Skin of body (tissue), 2 donors: Measurements from ENCODE around the gene LAMB1. TPM values are rescaled to one million over a fixed set of nuclear protein-coding genes. Genes with fewer than 3 reads are reported as not detected.
A peak's percentile ranks its signal among the peaks of the same experiment; 100 is the strongest.
"Not testable (repeated sequence)": the region's sequence is repeated elsewhere in the genome, so short reads cannot be mapped to it uniquely, and the experiment has no call there.

ENCODE experiments used
- DNase-seq: peaks from one replicate; lab custom pipeline; 2025; lab: John Stamatoyannopoulos, UW
- total RNA-seq: library from RNA; depleted of rRNA; stranded (reverse); fragments of >200 nt; gene quantifications from one replicate; pipeline ENCODE4 v1.2.3, GENCODE V29; 2014

Gene LAMB1
- total RNA-seq, 1 donor from 2014 or later: 212 TPM

DNA sequence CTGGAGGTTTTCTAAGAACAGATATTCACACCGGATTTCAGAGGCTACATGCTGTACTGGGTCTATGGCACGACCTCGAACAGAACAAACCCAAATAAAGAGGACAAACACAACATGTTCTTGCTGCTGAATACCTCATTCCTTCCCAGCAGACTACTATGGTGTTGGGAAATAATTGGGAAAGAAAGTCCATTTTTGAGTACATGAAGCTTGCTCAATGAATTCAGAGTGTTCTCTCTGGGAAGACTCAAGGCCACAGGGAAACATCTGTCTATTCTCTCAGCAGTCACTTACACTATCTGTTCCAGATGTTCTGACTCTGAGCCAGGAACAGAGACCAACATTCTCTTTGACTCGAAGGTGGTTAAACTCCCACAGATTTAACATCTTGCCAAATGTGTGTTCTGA, 30.9 kb downstream of the LAMB1 start:
- DNase-seq: peak; percentile 96

DNA sequence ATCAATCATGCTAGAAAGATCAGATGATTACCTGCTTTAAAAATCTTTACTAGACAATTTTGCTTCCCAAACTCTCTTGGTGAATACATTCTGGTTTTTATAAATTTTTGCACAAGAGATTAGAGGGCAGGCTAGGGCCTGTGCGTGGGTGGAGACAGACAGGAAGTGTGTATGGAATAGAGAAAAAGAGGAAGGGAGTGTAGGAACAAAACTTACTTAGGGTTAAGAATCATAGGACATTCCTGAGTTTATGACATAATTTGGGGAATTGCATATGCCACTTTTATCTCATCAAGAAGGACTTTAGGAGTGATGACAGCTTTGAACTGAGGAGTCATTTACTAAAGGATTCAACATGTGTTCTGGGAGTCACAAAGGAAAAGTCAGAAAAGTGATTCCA, 31.3 kb downstream of the LAMB1 start:
- peak; percentile 94 for DNase-seq

GRCh38 chr7:107971100-107971499, 31.9 kb downstream of the LAMB1 start:
- no peak for DNase-seq

DNA sequence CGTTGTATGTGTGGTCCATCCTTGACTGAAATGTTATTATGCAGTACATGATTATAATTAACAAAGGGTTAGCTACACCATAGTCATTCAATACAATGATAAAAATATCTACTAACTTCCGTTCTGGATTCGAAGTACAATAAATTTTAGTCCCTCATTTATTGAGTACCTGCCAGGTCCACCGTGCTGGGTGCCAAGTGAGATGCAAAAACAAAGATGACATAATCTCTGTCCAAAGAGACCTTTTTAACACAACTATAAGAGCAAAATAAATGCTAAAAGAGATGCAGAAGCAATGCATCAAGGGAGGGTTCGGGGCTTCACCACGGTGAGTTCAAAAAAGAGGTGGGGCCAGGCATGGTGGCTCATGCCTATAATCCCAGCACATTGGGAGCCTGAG, 33.1 kb downstream of the LAMB1 start:
- DNase-seq: no peak

DNA sequence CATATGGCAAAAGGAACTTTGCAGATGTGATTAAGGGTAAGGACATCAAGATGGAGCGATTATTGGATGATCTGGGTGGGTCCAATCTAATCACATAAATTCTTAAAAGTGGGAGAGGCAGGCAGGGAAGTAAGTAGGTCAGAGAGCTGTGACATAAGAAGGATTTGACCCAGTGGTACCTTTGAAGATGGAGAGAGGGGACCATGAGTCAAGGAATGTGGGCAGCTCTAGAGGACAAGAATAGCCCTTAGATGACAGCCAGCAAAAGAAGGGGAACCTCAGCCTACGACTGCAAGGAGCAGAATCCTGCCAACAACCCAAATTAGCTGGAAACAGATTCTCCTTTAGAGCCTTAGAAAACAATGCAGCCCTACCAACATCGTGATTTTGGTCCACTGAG, 34.5 kb downstream of the LAMB1 start:
- DNase-seq: no peak

- DNase-seq: no peak
Measured at GRCh38 chr7:107967420-107967819, 35.5 kb downstream of the LAMB1 start.

DNA sequence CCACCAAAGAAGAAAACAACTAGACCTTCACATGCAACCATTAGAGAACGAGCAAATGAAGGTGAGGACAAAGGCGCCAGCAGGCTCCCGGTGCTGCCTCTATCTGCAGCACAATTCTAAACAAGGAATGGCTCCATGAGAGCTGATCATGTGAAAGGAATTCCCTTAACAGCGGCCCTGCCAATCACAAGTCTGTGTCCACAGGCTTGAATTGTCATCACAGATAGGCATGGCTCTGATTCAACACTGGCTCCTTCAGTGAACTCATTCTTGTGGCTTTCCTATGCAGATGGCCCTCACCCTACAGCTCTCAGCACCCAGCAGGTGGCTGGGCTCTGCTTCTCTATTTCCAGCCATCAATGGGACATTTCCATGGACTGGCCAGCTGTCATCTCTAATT, 36.2 kb downstream of the LAMB1 start:
- DNase-seq: peak; percentile 36

DNA sequence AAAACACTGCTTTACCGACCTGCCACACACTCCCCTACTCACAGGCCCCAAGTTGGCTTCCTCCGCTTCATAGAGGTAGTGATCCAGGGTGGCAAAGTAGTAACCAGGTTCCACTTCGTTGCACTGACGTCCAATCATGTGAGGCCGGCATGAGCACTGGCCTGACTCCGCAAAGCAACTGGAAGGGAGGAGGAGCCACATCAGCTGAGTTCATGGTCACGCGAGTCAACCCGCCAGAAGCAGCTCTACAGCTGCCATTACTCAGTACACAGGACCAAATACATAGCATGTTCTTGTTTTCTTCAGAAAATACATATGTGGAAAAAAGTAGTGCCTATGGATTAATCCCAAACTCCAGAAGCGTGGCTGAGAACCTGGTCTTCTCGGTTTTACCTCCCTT, 38.5 kb downstream of the LAMB1 start:
- no peak for DNase-seq

DNA sequence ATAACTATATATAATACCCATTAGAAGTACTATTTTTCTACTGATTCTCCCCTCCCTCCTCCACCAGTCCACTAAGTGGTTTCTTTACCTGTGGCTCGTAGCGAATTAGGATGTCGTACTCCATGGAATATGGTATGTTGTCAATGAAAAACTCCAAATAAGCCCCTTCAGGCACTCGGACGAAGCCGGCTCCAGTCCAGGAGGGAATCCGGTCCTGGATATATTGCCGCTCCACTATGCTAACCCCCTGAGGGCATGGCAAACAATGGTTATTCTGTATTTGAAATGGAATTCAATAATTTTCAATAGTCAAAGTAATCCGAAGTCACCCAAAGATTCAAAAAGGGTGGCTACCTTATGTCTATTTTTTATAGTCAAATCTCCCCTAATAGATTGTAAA, 40.1 kb downstream of the LAMB1 start:
- DNase-seq: no peak

GRCh38 chr7:107961405-107961804, 41.6 kb downstream of the LAMB1 start:
- DNase-seq: no peak

- no peak for DNase-seq
Measured at GRCh38 chr7:107960272-107960671, 42.7 kb downstream of the LAMB1 start.

DNA sequence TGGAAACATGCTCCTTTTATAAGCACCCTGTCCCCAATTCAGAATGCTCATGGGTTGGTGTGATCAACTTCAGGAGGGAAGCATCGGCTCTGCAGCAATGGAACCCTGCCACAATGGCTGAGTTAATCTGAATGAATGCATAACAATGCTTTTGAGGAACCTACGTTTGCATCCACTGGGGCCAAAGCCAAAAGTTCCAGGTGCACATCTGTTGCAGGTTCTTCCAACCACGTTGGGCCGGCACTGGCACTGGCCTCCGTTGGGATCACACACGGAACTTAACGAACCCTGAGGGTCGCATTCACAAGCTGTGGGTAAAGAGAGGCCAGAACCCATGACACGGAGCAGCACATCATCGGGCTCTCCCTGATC, 43.4 kb downstream of the LAMB1 start:
- DNase-seq: no peak

DNA sequence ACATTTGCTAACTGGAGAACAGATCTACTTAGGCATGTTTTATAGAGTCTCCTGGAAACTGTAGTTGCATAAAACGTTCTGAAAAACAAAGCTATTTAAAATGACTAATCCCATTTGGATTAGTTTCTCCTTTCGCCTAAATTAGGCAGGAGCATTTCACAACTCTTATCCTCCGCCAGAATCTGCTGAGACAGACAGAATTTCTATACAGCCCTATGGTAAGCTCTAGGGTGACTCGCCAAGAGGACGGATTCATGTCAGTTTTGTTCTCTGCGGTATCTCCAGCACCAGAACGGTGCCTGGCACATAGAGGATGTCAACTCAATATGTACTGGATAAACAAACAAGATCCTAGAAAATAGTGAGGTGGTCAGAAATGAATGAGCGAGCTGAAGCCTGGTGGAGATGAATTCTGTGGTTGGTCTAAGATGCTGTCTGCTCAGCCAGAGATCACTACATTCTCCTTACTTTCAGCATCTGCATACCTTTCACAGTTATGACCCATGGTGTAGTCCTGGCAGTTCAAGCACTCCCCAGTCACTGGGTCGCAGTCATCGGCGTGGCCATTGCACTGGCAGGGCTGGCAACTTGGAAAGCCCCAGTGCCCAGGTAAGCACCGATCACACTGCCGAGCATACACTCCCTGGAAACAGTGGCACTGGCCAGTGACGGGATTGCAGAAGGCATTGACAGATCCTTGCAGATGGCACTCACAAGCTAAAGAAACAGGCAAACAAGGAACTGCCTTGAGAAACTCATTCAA, 44.0 kb downstream of the LAMB1 start:
- no peak for DNase-seq

DNA sequence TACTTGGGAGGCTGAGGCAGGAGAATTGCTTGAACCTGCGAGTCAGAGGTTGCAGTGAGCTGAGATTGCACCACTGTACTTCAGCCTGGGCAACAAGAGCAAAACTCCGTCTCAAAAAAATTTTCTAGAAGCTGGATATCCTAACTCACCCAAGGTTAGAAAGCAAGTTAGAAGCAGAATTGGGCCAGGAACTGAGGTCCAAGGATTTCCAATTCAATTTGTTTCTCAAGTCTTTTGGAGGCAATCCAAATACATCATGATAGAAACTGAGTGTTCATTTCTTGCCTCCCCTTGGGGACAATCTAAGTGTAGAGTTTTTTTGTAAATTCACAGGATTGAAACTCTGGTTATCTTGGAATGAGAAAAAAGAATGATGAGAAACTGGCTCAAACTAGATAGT, 45.5 kb downstream of the LAMB1 start:
- DNase-seq: no peak

GRCh38 chr7:107956950-107957349, 46.0 kb downstream of the LAMB1 start:
- not testable (repeated sequence) for DNase-seq

DNA sequence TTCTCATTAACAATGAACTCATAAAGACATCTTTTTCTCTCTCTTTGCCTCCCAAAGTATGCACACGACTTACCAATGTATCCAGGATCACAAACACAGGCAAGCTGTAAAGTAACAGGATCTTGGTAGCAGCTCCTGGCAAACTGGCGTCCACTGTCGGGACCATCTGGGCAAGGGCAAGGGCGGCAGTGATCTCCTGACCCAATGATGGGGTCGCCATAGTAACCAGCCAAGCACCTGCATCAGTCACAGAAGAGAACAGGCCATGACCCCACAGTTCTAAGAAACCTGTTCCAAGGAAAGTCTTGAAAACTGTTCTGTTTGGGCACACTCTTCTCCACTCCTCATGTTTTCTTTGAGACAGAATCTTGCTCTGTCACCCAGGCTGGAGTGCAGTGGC, 47.6 kb downstream of the LAMB1 start:
- DNase-seq: no peak

DNA sequence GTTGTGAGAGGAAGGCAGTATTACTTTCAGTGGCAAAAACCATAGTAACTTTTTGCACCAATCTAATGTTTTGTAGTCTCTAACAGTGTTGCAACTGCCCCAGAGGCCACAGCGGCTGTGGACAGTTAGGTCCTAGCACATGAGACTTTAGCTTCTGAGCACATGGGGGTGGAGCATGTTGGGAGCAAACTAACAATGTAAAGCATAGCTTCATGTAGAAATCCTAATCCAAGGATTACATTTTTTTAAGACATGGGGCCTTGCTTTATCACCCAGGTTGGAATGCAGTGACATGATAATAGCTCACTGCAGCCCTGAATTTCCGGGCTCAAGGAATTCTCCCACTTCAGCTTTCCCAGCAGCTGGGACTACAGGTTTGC, 49.0 kb downstream of the LAMB1 start:
- no peak for DNase-seq

- DNase-seq: no peak
Measured at GRCh38 chr7:107953265-107953923, 49.6 kb downstream of the LAMB1 start.

- DNase-seq: no peak
Measured at GRCh38 chr7:107951896-107952295, 51.1 kb downstream of the LAMB1 start.

DNA sequence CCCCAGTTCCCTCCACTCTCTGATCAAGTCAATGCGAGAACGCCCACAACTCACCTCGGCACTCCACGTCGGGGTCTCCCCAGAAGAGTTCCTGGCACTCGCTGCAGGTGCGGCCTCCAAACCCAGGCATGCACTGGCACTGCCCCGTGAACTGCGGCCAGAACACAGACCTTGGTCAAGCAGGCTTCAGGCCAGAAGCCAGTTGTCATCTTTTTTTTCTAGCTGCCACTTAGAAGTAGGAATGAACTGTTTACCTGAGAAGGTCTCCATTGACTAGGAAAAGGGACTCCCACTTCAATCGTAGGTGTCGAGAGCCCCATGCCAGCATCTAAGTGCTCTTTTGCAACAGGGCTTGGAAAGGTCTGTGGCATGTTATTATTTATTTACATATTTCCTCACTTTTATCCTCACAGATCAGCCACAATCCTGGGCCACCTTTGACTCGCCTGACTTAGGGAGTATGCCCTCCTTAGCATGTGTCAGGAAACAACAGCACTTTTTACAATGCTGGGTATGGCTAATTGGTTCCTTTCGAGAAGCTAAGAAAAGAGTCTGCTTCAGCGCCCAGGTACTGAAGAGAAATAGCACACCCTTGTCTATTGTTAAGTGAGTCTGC, 51.7 kb downstream of the LAMB1 start:
- DNase-seq: no peak

DNA sequence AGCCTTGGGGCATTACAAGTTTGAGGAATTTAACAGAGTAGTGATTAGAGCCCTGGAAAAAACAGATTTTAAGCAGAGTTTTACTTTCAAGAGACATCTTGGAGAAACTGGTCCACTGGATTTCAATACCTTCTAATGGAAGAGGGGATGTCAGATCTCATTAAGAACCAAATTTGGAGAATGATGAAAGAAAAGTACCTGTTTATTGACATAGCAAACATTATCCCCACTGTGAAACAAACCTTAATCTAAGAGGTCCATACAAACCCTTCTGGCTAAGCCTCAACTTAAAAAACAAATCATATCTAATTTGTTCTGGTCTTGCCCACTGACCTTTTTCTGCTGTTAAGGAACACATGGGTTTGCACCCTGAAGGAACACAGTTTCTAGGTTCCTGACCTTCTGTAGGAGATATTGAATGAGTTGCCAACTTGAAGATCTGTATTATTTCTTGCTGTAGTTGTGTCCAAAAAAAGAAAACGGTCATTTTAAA, 53.5 kb downstream of the LAMB1 start:
- no peak for DNase-seq

GRCh38 chr7:107948645-107949442, 54.1 kb downstream of the LAMB1 start:
- DNase-seq: no peak
